HG03575 (cell line): ENCODE data around the gene EVC.

ENCODE experiments used
- ATAC-seq: cut with Tn5 transposase; IDR thresholded peaks from one replicate; pipeline ENCODE4 v1.9.1; 2021; ENCODE audit not compliant: unreplicated experiment, insufficient number of reproducible peaks, low FRiP score; ENCODE audit errors: extremely low read depth

Gene EVC

DNA sequence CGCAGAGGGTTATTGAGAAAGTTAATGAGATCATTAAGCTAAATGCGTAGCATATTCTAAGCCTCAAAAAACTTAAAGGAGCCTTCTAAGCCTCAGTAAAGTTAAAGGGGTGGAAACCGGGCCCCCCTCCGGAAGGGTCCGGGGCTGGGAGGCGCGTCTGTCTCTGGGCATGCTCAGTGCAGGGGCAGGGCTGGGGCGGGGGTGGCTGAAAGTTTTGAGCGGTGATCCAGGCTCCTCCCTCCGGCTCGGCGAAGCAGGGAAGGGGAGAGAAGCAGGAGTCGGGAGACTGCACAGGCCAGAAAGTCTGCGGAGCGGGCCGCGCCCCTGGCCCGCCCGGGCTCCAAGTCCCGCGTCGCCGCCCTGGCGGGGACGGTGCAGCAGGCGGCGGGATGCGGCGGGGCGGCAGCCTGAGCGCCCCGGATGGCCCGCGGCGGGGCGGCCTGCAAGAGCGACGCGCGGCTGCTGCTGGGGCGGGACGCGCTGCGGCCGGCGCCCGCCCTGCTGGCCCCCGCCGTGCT is at the start of gene EVC:
Gene EVC (plus strand): TSS at position 241 of the 518 bp plus-strand sequence. CDS start 180 bp downstream, at position 421.
- ATAC-seq, result no peak

GRCh38 chr4:5661237-5661636 is 49.8 kb upstream of the EVC start:
- ATAC-seq, result no peak

GRCh38 chr4:5662555-5662954 is 48.4 kb upstream of the EVC start:
- no peak for ATAC-seq

- no peak for ATAC-seq
Measured at GRCh38 chr4:5664778-5665177, 46.2 kb upstream of the EVC start.

- no peak for ATAC-seq
Measured at GRCh38 chr4:5666741-5667140, 44.3 kb upstream of the EVC start.

DNA sequence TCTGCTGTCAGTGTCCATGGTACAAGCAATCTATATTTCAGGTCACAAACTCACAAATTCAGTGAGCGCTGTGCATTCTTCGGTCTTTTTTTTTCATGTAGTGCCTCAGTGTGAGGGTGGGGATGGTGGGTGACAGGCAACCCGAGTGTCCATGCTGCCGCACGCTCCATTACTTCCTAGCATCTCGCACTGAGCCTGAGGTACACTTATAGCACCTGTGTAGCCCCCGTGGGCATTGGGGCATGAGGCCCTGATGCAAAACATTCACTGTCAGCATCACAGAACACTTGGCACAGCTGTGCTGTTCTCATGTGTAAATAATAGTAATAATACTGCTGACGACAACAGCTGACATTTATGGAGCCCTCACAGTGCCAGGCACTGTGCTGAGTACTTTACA is 34.2 kb upstream of the EVC start:
- ATAC-seq, result no peak

GRCh38 chr4:5678977-5679376 is 32.0 kb upstream of the EVC start:
- no peak for ATAC-seq

- ATAC-seq, result no peak
Measured at GRCh38 chr4:5683566-5683965, 27.4 kb upstream of the EVC start.

GRCh38 chr4:5685296-5685695 is 25.7 kb upstream of the EVC start:
- ATAC-seq, result no peak

DNA sequence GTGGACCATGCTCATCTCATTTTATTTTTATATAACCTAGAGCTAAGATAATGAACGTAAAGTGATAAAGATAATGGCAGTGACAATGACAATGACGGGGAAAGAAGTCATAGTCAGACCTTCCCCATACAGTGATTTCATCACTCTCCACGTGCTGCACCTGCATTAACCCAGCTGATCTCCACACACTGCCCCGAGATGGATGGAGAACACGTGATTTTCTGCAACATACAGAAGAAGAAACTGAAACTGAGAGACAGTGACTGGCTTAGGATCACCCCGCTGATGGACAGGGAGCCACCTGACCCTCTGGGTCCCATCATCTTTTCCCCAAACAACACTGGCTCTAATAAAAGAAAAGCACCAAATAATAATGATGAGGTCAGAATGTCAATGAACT is 24.7 kb upstream of the EVC start:
- no peak for ATAC-seq

GRCh38 chr4:5689065-5689464 is 21.9 kb upstream of the EVC start:
- ATAC-seq, result no peak

DNA sequence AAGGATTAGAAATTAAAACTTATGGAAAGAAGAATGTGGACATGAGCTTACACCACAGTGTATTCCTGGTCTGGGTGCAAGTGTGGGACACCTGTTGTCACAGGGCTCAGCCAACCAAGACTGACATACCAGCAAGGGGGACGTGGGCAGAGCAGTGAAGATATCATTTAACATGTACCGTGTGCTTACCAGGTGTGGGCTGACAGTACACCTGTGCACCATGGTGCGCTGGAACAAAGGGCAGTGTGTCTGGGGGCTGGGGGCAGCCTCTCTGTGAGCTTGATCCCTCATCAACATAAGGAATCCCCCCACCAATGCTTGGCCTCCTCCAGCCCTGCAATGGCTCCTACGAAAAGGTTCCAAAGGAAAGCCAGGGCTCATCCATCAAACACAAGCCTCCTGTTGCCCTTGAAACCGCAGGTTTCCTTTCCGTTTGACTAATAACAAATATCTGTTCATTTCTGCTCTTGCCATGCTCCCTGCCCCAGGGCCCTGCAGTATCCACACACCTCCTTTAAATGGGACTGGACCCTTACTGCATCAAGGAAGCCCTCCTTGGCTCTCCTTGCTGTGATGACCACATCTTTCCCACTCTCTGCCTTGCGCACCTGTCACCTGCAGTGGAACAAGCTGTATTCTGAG is 19.4 kb upstream of the EVC start:
- no peak for ATAC-seq

DNA sequence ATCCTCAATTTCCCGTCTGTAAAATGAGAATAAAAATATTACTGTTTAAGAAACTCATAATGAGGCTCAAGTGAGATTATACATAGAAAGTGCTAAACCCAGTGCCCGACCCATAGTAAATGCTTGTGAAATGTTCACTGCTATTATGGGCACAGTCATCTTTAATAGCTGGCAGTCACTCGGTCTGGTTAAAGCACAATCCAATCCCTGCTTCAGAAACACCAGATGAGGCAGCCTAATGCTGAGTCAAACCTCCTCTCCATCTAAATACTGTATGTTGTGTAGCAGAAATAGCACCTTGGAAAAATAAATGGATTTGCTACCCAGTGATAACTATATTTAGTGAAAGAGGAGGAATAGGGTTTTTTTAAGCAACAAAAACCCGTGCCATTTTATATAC is 17.1 kb upstream of the EVC start:
- ATAC-seq, result no peak

GRCh38 chr4:5696341-5696740 is 14.7 kb upstream of the EVC start:
- no peak for ATAC-seq

DNA sequence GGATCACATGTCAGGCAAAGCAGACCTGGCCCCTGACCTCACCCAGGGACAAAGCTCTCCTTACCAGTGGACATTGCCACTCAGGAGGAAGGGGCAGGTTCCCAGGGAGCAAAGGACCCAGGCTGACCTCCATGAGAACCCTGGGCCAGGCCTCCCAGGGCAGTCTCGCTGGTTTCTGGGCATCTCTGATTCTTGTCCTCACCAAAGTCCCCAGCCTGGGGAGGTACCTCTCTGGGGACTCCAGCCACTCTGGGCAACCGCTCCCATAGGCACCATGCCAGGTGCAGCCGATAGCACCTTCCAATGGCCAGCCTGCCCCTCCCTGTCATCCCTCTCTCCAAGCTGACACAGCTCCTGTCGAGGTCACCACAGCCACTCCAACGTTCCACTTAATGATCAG is 10.5 kb upstream of the EVC start:
- ATAC-seq, result no peak

- no peak for ATAC-seq
Measured at GRCh38 chr4:5701971-5702370, 9.0 kb upstream of the EVC start.

- ATAC-seq, result no peak
Measured at GRCh38 chr4:5703831-5704230, 7.2 kb upstream of the EVC start.

GRCh38 chr4:5704276-5704675 is 6.7 kb upstream of the EVC start:
- ATAC-seq, result no peak

- no peak for ATAC-seq
Measured at GRCh38 chr4:5705647-5706320, 5.2 kb upstream of the EVC start.

- ATAC-seq, result no peak
Measured at GRCh38 chr4:5706486-5707290, 4.3 kb upstream of the EVC start.
